Nephron (organoid): ENCODE measurements around the gene GTF2IRD1.

Experiments used
- H3K27ac Mint-ChIP-seq, 3 experiments: 2 replicates each; pipeline ENCODE4 v1.8.0; 2020; ENCODE audit warnings: mixed read lengths in 3 of 3, mild to moderate bottlenecking in 2 of 3, moderate library complexity in 1 of 3
- H3K27me3 Mint-ChIP-seq: 2 replicates; pipeline ENCODE4 v1.8.0; 2021; ENCODE audit warnings: low read depth, mild to moderate bottlenecking, moderate library complexity, mixed read lengths
- H3K36me3 Mint-ChIP-seq: 2 replicates; pipeline ENCODE4 v1.8.0; 2020; ENCODE audit warnings: low read depth, mixed read lengths
- H3K4me1 Mint-ChIP-seq: 2 replicates; pipeline ENCODE4 v1.8.0; 2020; ENCODE audit warnings: mixed read lengths
- H3K4me3 Mint-ChIP-seq, 3 experiments: 2 replicates each; pipeline ENCODE4 v1.8.0; 2020; ENCODE audit warnings: mild to moderate bottlenecking in 3 of 3, mixed read lengths in 3 of 3, moderate library complexity in 2 of 3
- H3K9me3 Mint-ChIP-seq: 2 replicates; pipeline ENCODE4 v1.8.0; 2020; ENCODE audit warnings: mixed read lengths
- CTCF ChIP-seq, 3 experiments: fragments of 200-600 bp; sonication (generic); IDR thresholded peaks; one replicate each; pipeline ENCODE4 v1.5.0; 2021; ENCODE audit warnings: antibody characterized with exemption in 3 of 3; ENCODE audit not compliant: unreplicated experiment in 3 of 3

Gene GTF2IRD1

GRCh38 chr7:74441801-74442200, 11.9 kb upstream of the GTF2IRD1 start:
- no peak for TF ChIP-seq CTCF (IDR thresholded peaks at IDR 0.05; ENCODE audit: unreplicated experiment in 3 of 3)
- Mint-ChIP-seq H3K4me1 (peaks cover 12% of the 10 kb centered on the region), H3K27ac (peak overlapping the region in 2 of 3 experiments; percentile 27 to 94)

GRCh38 chr7:74443543-74444247, 10.0 kb upstream of the GTF2IRD1 start:
- Mint-ChIP-seq H3K4me3 (peak overlapping the region in 1 of 3 experiments; percentile 1), H3K27me3 (no peaks in the 10 kb centered on the region), H3K4me1 (peaks cover 12% of the 10 kb centered on the region), H3K9me3 (no peaks in the 10 kb centered on the region), H3K36me3 (no peaks in the 10 kb centered on the region), H3K27ac (peak overlapping the region in 1 of 3 experiments; percentile 65)
- no peak for TF ChIP-seq CTCF (IDR thresholded peaks at IDR 0.05; ENCODE audit: unreplicated experiment in 3 of 3)

More at GRCh38 chr7:74441801-74442200, 11.9 kb upstream of the GTF2IRD1 start:
- Mint-ChIP-seq H3K9me3 (no peaks in the 10 kb centered on the region), H3K36me3 (no peaks in the 10 kb centered on the region), H3K27me3 (no peaks in the 10 kb centered on the region), H3K4me3 (no peak overlapping the region)

GRCh38 chr7:74449144-74449543, 4.6 kb upstream of the GTF2IRD1 start:
- no peaks in the 10 kb centered on the region for H3K36me3 Mint-ChIP-seq
- TF ChIP-seq CTCF (IDR thresholded peaks at IDR 0.05; ENCODE audit: unreplicated experiment in 3 of 3), result no peak
- peak overlapping the region in 2 of 3 experiments; percentile 22 to 41 for H3K27ac Mint-ChIP-seq
- H3K4me3 Mint-ChIP-seq, result peak overlapping the region in 1 of 3 experiments; percentile 19
- peaks cover 10% of the 10 kb centered on the region for H3K4me1 Mint-ChIP-seq
- H3K9me3 Mint-ChIP-seq, result no peaks in the 10 kb centered on the region
- no peaks in the 10 kb centered on the region for H3K27me3 Mint-ChIP-seq

GRCh38 chr7:74449809-74450397, 3.8 kb upstream of the GTF2IRD1 start:
- peak overlapping the region in 1 of 3 experiments; percentile 41 for H3K27ac Mint-ChIP-seq
- no peaks in the 10 kb centered on the region for H3K9me3 Mint-ChIP-seq
- peaks cover 8% of the 10 kb centered on the region for H3K4me1 Mint-ChIP-seq
- TF ChIP-seq CTCF (IDR thresholded peaks at IDR 0.05; ENCODE audit: unreplicated experiment in 3 of 3), result peak; percentile 55 to 66 (median 62)
- no peaks in the 10 kb centered on the region for H3K27me3 Mint-ChIP-seq
- H3K4me3 Mint-ChIP-seq, result peak overlapping the region in 1 of 3 experiments; percentile 19
- H3K36me3 Mint-ChIP-seq, result no peaks in the 10 kb centered on the region

GRCh38 chr7:74452748-74453321, 871 bp upstream of the GTF2IRD1 start:
- H3K27me3 Mint-ChIP-seq, result no peaks in the 10 kb centered on the region
- H3K9me3 Mint-ChIP-seq, result no peaks in the 10 kb centered on the region
- peaks cover 7% of the 10 kb centered on the region for H3K36me3 Mint-ChIP-seq
- H3K27ac Mint-ChIP-seq, result peak overlapping the region; percentile 96 to 98 (median 97)
- peak overlapping the region; percentile 83 to 91 (median 90) for H3K4me3 Mint-ChIP-seq
- peaks cover 28% of the 10 kb centered on the region for H3K4me1 Mint-ChIP-seq
- TF ChIP-seq CTCF (IDR thresholded peaks at IDR 0.05; ENCODE audit: unreplicated experiment in 3 of 3), result no peak
